HFFc6 (cell line): ENCODE data around the gene AP5B1. TPM values are rescaled to one million over a fixed set of nuclear protein-coding genes. Genes with fewer than 3 reads are reported as not detected.
"Not testable (repeated sequence)": the region's sequence is repeated elsewhere in the genome, so short reads cannot be mapped to it uniquely, and the experiment has no call there.

Experiments
- DNase-seq: peaks from one replicate; pipeline ENCODE4 v3.0.0-alpha.2; 2018
- H3K27ac Mint-ChIP-seq: 2 replicates; pipeline ENCODE4 v1.8.0; 2020; ENCODE audit warnings: mild to moderate bottlenecking, mixed read lengths
- H3K27me3 Mint-ChIP-seq: 2 replicates; pipeline ENCODE4 v1.8.0; 2021; ENCODE audit warnings: mild to moderate bottlenecking, moderate library complexity, mixed read lengths; ENCODE audit not compliant: insufficient read depth
- H3K36me3 Mint-ChIP-seq: 2 replicates; pipeline ENCODE4 v1.8.0; 2021; ENCODE audit warnings: low read depth, mixed read lengths
- H3K4me1 Mint-ChIP-seq: 2 replicates; pipeline ENCODE4 v1.8.0; 2020; ENCODE audit warnings: low read depth, mixed read lengths
- H3K4me3 Mint-ChIP-seq: 2 replicates; pipeline ENCODE4 v1.8.0; 2020; ENCODE audit warnings: mild to moderate bottlenecking, moderate library complexity, mixed read lengths
- H3K9me3 Mint-ChIP-seq: 2 replicates; pipeline ENCODE4 v1.8.0; 2020; ENCODE audit warnings: mild to moderate bottlenecking, mixed read lengths
- CTCF ChIP-seq: fragments of 200-600 bp; sonication (generic); IDR thresholded peaks from 2 replicates; pipeline ENCODE4 v1.5.0; 2021; ENCODE audit warnings: antibody characterized with exemption, mild to moderate bottlenecking
- total RNA-seq, 6 experiments: library from RNA; stranded (reverse); fragmentation: NEBNext Ultra II Directional; extraction: Animal tissue kit (Norgen Biotek cat#: 25700); gene quantifications; 2 replicates in 1 of 6; 3 replicates in 5 of 6; pipeline ENCODE4 v1.2.3, GENCODE V29; 2021

The AP5B1 gene
- total RNA-seq, 6 experiments from 2014 or later, result 8.7 to 11.1 (median 9.5) TPM

DNA sequence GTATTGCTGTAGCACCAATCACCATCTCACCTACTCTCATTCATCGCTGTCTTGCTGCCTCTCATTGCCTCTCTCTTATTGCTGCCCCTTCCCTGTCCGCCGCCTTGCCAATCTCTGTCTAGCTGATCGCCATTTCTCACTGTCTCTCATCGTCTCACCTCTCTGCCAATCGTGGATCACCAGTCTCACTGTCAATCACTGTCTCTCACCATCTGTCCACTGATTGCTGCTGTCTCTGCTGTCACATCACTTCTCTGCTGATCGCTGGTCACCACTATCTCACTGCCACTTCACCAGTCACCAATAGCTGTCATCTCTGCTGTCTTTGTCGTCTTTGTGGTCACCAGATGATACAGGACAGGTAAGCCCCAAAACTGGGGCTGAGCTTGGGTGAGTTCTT lies 39.6 kb downstream of the AP5B1 start:
- peaks cover 35% of the 10 kb centered on the region for H3K27me3 Mint-ChIP-seq
- H3K27ac Mint-ChIP-seq, result no peak overlapping the region
- H3K9me3 Mint-ChIP-seq, result peaks cover 17% of the 10 kb centered on the region
- H3K4me1 Mint-ChIP-seq, result no peaks in the 10 kb centered on the region
- peaks cover 7% of the 10 kb centered on the region; the same call in 1 of the 2 replicates for H3K36me3 Mint-ChIP-seq
- no peak overlapping the region for H3K4me3 Mint-ChIP-seq
- TF ChIP-seq CTCF, result no peak
- DNase-seq, result no peak

DNA sequence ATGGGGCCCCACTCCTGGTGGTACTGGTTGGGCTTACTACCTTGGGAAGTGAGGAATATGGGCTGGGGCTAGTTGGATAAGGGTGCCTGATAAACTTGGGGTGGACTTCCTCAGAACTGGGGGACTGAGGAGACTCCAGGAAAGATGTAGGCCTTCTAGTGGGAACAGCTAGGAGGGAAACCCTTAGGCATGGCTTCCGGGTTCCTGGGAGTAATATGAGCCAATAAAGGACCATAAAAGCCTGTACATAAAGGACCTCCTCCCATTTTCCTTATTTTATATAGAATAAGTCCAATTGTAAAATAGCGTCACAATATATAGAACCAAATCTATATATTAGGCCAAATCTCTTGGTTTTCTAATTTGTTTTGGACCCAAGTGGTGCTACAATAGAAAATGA lies 41.8 kb downstream of the AP5B1 start:
- TF ChIP-seq CTCF, result no peak
- DNase-seq, result no peak
- H3K27me3 Mint-ChIP-seq, result peaks cover 33% of the 10 kb centered on the region
- H3K9me3 Mint-ChIP-seq, result peaks cover 17% of the 10 kb centered on the region
- peaks cover 7% of the 10 kb centered on the region; the same call in 1 of the 2 replicates for H3K36me3 Mint-ChIP-seq
- no peak overlapping the region for H3K27ac Mint-ChIP-seq
- H3K4me1 Mint-ChIP-seq, result no peaks in the 10 kb centered on the region
- no peak overlapping the region for H3K4me3 Mint-ChIP-seq

- Mint-ChIP-seq H3K27me3 (peaks cover 25% of the 10 kb centered on the region), H3K36me3 (peaks cover 9% of the 10 kb centered on the region)
- no peak for TF ChIP-seq CTCF
Measured at GRCh38 chr11:65736810-65737209, 44.0 kb downstream of the AP5B1 start.

GRCh38 chr11:65735111-65735510 lies 45.7 kb downstream of the AP5B1 start:
- not testable (repeated sequence) for H3K4me1 Mint-ChIP-seq, H3K27ac Mint-ChIP-seq, DNase-seq, H3K4me3 Mint-ChIP-seq
- Mint-ChIP-seq H3K27me3 (peaks cover 16% of the 10 kb centered on the region), H3K9me3 (peaks cover 22% of the 10 kb centered on the region), H3K36me3 (peaks cover 11% of the 10 kb centered on the region)

More at GRCh38 chr11:65736810-65737209, 44.0 kb downstream of the AP5B1 start:
- Mint-ChIP-seq H3K9me3 (peaks cover 20% of the 10 kb centered on the region), H3K4me3 (no peak overlapping the region), H3K4me1 (no peaks in the 10 kb centered on the region), H3K27ac (no peak overlapping the region)
- DNase-seq, result no peak

GRCh38 chr11:65730461-65730860 lies 50.3 kb downstream of the AP5B1 start:
- DNase-seq, result no peak
- Mint-ChIP-seq H3K27me3 (peaks cover 11% of the 10 kb centered on the region), H3K4me3 (no peak overlapping the region), H3K36me3 (peaks cover 4% of the 10 kb centered on the region; the same call in 1 of the 2 replicates), H3K4me1 (no peaks in the 10 kb centered on the region), H3K9me3 (peaks cover 5% of the 10 kb centered on the region; the same call in 1 of the 2 replicates), H3K27ac (no peak overlapping the region)
- no peak for TF ChIP-seq CTCF

DNA sequence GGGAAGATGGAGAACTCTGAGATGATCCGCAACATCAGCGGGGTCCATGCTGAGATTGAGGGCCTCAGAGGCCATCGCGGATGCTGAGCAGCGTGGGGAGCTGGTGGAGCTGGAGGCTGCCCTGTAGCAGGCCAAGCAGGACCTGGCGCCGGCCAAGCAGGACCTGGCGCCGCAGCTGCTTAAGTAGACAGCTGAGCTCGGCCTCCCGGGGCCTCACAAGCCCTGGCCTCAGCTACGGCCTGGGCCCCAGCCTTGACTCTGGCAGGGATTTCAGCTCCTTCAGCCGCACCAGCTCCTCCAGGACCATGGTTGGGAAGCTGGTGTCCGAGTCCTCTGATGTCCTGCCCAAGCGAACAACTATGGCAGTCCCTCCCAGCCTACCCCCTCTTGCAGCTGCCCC lies 52.9 kb downstream of the AP5B1 start:
- Mint-ChIP-seq H3K27me3 (peaks cover 8% of the 10 kb centered on the region), H3K27ac (no peak overlapping the region), H3K4me1 (no peaks in the 10 kb centered on the region), H3K36me3 (peaks cover 4% of the 10 kb centered on the region; the same call in 1 of the 2 replicates), H3K4me3 (no peak overlapping the region), H3K9me3 (peaks cover 5% of the 10 kb centered on the region; the same call in 1 of the 2 replicates)
- TF ChIP-seq CTCF, result no peak
- no peak for DNase-seq
